IPS-NIHi7 (cell line): ENCODE measurements around the gene TMEM192.
A peak's percentile ranks its signal among the peaks of the same experiment; 100 is the strongest.
"Not testable (repeated sequence)": the region's sequence is repeated elsewhere in the genome, so short reads cannot be mapped to it uniquely, and the experiment has no call there.

ENCODE experiments used
- DNase-seq: peaks from one replicate; pipeline ENCODE4 v3.0.0; 2012; ENCODE audit warnings: mixed read lengths; ENCODE audit errors: extremely low spot score

The TMEM192 gene

DNA sequence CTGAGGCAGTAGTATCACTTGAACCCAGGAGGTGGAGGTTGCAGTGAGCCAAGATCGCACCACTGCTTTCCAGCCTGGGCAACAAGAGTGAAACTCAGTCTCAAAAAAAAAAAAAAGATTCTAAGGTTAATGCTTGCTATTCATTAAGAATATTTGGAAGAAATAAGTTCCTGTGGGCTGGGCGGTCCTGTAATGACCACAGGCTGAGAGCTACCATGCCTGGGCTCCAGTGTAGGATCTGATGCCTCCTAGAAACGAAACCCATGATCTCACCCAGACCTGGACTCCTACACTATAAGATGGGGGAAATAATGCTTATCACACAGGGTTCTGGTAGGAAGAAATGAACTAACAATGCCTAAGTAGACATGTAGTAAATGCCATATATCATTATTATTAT lies 17.8 kb downstream of the TMEM192 start:
- no peak for DNase-seq

DNA sequence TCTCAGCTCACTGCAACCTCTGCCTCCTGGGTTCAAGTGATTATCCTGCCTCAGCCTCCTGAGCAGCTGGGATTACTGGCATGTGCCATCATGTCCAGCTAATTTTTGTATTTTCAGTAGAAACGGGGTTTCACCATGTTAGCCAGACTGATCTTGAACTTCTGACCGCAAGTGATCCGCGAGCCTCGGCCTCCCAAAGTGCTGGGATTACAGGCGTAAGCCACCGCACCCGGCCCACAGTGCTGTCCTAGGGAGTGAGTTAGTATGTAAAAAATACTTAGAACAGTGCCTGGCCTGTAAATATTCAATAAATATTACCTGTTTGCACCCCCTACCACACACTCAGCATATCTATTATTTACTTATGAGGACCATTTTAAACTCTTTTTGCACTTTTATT lies 20.5 kb downstream of the TMEM192 start:
- DNase-seq = not testable (repeated sequence)

DNA sequence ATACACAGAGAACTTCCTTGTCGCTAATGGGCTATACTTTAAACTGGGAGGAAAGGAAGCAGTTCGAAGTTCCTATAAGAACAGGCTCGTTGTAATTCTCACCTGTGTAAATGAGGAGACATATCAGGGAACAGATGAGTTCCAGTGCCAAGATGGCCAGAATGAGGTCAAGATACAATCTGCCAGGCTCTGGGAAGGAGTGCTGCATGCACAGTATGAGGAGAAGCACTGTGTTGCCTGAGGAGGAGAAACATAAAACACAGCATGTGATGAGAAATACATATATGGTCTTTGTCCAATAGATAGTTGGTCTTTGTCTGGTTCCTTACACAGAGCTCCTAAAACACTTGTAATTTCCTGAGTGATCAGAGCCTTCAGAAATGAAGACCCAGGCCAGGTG lies 24.3 kb downstream of the TMEM192 start:
- no peak for DNase-seq

DNA sequence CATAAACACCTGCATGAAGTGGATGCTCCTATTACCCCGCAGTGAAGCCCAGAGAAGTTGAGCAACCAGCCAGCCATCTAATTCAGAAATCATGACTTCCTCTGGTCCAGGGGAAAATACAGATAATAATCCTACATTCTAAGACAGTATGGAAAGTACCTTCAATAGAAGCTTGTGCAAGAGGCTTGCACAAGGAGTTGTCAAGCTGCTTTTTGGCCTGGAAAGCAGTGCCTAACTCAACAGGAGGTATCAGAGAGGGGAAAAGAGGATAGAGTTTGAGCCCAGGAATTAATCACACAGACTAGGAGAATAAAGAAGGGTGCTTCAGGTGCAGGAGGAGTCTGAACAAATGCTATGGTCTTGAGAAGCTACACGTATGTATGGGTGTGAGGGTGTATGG lies 26.7 kb downstream of the TMEM192 start:
- no peak for DNase-seq

DNA sequence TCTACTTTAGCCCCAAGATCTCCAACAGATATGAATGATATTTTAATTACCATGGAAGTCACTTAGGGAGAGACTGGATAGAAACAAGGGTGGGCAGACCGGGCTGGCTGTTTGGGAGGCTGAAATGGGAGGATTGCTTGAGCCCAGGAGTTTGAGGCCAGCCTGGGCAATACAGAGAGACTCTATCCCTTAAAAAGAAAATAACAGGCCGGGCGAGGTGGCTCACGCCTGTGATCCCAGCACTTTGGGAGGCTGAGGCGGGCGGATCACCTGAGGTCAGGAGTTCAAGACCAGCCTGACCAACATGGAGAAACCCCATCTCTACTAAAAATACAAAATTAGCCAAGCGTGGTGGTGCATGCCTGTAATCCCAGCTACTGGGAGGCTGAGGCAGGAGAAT lies 27.9 kb downstream of the TMEM192 start:
- not testable (repeated sequence) for DNase-seq

DNA sequence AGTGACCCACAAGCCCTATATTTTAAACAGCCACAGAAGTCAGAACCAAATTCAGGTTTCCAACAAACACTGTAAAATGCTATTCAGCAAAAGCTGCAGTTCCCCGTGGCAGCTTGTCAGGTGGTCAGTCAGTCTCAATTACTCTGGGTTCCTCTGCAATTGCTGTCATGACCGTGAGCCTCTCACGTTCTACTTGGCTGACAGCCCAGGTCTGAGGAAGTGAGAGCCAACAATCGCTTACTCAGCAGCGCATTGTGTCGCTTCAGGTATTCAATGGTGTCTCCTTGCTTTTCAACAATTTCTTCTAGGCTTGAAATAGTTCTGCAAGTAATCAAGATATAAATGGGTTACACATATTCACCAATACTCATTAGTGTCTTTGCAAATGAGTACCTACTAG lies 33.2 kb downstream of the TMEM192 start:
- no peak for DNase-seq

DNA sequence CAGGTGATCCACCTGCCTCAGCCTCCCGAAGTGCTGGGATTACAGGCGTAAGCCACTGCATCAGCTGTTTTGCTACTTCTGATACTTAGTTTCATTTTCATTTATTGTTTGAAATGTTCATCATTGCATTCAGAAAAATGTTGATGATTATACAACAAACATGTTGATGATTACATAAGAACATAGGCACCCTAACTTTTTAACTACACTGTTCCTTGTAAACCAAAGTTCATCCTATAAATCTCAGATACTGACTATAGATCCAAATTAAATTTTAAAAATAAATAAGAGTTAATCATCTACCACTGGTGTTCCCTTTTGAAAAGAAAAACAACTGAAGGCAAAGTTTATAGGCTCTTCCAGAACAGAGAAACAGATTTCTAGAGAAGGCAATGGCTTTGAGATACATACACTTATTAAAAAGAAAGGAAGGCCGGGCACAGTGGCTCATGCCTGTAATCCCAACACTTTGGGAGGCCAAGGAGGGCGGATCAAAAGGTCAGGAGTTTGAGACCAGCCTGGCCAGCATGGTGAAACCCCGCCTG lies 35.6 kb downstream of the TMEM192 start:
- DNase-seq = no peak

DNA sequence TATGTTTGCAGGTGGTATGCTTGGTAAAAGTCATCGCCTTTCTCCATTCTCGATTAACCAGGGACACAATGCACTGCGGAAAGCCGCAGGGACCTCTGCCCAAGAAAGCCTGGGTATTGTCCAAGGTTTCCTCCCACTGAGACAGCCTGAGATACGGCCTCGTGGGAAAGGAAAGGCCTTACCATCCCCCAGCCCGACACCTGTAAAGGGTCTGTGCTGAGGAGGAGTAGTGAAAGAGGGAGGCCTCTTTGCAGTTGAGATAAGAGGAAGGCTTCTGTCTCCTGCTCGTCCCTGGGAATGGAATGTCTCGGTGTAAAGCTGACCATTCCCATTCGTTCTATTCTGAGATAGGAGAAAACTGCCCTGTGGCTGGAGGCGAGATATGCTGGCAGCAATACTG lies 39.3 kb downstream of the TMEM192 start:
- not testable (repeated sequence) for DNase-seq

DNA sequence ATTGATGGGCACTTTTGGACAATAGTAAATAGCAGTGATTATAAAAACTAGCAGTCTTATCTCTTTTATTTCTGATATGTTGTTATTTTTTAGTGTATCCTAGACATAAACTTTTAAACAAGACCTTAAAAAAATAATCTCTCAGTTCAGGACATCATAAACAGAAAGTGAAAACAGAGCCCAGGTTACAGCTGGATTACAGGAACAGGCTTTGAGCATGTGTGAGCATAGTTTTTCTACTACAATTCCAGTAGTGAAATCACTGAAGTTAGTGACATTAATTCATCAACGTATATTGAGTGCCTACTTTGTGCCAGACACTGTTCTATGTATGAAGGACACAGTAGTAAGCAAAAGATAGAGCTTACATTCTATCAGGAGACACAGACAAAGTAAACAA lies 42.1 kb downstream of the TMEM192 start:
- DNase-seq = no peak

DNA sequence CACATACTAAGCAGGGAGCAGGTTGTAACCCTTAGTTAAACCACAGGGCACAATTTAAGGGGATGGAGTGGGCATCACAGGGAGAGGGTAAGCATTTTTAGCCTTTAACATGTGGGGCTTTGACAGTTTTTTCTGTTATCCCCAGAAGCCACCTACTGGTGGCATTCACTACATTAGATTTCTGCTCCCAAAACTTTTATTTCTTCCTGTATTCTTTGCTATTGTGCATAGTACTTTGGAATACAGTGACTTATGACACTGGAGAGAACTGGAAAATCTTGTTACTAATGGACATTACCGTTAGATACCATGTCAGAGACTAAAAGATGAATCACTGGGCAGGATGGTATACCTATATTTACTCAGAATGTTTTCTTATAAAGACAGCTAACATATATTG lies 51.7 kb downstream of the TMEM192 start:
- no peak for DNase-seq

DNA sequence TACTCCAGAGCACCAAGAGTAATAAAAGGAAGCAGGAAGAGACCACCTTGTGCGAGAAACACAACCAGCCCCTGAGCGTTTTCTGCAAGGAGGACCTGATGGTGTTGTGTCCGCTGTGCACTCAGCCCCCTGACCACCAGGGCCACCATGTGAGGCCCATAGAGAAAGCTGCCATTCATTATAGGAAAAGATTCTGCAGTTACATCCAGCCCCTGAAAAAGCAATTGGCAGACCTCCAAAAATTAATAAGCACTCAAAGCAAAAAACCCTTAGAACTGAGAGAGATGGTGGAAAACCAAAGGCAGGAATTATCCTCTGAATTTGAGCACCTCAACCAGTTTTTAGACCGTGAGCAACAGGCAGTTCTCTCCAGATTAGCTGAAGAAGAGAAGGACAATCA lies 53.3 kb downstream of the TMEM192 start:
- no peak for DNase-seq

DNA sequence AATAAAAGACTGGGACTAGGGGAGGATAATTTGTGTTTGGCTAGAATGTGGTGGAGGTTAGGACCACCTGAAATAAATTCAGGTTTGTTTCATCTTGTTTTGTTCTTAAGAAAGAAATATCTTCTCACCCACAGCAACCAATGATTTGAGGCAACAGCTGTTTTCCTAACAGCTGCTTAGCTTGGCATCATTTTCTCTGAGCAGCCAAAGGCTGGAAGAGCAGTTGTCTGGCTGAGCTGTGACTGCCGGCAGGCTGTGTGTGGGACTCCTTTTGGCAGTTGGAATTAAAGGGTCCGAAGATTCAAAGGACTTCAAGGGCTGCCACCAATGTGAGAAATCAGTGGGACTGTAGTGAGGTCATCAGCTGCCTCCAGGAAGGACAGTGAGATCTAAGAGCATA lies 54.0 kb downstream of the TMEM192 start:
- no peak for DNase-seq

DNA sequence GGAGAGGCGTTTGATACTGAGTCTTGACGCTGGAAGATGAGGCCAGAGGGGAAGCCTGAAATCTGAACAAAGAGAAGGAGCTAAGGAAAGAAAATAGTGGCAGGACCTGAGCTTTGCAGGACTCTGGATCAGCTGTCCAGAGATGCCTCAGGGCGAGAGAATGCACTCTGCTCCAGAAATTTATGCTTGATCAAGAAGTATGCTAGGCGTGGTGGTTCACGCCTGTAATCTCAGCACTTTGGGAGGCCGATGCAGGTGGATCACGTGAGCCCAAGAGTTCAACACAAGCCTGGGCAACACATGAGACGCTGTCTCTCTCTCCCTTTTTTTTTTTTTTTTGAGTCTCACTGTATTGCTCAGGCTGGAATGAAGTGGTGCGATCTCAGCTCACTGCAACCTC lies 57.1 kb downstream of the TMEM192 start:
- DNase-seq = no peak

DNA sequence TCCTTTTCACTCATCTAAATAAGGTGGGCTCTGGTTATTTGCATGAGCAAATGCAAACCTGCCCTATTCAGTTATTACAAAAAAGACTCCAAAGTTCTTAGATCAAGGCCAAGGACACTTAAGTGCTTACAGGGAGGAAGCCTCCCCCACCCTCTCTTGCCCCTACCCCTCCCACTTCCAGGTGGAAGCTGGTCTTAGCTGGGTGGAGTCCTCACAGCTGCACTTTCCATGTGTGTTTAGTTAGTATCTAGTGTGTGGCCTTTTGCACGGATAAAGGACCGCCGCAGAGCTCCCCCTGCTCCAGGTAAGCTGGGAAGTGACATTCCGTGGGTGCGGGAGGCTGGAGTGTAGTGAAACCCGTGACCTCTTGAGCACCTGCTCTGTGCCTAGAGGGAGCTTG lies 59.0 kb downstream of the TMEM192 start, which contains the start of gene TRIM75:
Gene TRIM75 (plus strand): TSS at position 222 of the 400 bp plus-strand sequence. CDS start 5,282 bp downstream, outside the sequence.
- no peak for DNase-seq

DNA sequence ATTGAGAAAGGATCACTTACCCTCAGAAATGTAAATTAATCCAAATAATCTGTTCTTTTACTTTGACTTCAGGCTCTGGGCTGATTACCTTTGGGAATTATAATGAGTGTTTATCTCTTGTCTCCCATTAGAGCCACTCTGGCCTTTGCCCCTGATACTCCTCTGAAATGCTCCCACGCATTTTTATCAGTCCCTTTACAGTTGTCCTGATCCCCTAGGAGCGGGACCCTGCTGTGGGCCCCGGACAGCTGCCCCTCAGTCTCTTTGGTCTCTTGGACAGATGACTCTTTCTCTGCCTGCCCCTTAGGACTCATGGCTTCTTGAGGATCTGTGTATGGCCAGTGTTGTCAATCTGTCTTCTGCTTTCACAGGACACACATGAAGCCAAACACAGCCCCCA lies 60.0 kb downstream of the TMEM192 start:
- no peak for DNase-seq

DNA sequence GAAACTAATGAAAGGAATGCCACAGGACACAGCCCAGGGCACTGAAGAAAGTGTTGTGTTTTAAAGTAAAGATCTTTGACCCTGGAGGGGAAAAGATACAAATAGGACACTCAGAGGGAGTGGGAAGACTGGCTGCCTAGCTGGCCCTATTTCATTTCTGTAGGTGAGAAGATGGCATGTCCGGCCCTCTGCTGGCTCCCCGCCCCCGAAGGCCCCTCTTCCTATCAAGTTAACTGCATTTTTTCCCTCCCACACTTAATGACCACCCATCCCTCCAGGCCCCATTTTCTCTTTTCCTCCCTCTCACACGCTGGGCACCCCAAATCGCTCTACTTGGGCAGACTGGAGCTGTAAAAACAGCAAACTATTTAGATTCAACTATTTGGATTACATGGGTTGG lies 64.5 kb downstream of the TMEM192 start:
- DNase-seq = peak; percentile 44

DNA sequence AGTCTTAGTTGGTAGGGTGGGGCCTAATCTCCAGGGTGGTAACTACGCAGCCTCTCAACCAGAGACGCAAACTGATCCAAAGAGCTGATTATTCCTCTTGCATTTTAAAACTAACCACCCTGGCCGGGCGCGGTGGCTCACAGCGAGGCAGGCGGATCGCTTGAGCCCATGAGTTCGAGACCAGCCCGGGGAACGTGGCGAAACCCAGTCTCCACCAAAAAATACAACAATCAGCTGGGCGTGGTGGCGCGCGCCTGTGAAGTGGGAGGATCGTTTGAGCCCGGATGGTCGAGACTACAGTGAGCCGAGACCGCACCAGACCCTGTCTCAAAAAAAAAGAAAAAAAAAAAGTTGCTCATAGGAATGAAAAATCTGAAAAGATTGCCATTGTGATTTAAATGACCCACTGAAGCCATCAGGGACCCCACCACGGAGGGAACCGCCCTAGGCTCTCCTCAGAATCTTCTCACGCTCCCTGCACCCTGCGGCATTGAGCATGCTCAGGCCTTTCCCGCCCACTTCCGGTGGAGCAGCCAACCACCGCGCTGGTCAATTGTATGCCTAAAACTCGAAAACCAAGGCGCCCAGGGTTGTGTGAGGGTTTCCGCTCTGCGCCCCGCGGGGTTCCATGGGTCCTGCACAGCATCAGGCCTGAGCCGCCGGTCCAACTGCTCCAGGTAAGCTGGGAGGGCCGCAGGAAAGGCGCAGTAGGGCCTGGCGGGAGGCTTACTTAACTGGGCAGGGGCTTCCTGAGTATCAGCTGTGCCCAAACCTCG lies 81.0 kb downstream of the TMEM192 start, which contains the start of gene TRIM60:
Gene TRIM60 (plus strand): TSS at position 564 of the 776 bp plus-strand sequence. CDS start 8,074 bp downstream, outside the sequence.
- no peak for DNase-seq

DNA sequence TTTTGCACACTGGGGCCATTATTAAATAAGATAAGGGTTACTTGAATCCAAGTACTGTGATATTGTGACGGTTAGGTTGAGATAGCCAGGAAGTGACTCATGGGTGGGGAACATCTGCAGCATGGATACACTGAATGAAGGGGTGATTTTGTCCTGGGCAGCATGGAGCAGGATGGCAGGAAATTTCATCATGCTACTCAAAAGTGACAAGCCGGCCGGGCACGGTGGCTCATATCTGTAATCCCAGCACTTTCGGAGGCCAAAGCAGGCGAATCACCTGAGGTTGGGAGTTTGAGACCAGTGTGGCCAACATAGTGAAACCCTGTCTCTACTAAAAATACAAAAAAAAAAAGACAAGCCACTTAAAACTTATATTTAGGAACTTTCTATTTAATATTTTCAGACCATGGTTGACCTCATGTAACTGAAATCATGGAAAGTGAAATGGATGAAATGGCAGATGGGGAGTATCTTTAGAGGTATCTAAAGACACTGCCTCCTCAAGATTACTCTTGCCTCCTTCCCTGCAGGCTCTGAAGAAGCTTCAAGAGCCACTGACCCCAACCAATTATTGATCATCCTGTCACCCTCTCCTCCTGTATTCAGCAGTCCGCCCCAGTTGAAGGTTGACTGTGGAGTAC lies 84.8 kb downstream of the TMEM192 start:
- no peak for DNase-seq

DNA sequence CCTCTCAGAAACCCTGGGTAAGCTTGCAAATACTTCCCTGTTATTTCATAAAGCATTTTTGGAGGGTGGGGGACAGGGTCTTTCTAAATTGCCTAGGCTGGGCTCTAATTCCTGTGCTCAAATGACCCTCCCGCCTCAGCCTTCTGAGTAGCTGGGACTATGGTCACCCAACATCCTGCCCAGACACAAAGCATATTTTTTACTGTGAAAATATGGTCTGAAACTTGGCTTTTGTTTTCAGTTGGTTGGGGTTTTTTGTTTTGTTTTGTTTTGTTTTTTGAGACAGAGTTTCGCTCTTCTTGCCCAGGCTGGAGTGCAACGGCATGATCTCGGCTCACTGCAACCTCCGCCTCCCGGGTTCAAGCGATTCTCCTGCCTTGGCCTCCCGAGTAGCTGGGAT lies 86.9 kb downstream of the TMEM192 start:
- DNase-seq = not testable (repeated sequence)
